SK-N-SH (cell line): ENCODE data around the gene SLC41A3. TPM values are rescaled to one million over a fixed set of nuclear protein-coding genes. Genes with fewer than 3 reads are reported as not detected.

ENCODE experiments used
- CTCF ChIA-PET: fragments of 300-600, 350-600 bp; formaldehyde crosslinking; extraction: SDS; loops from one replicate; lab custom pipeline; 2021; lab: Yijun Ruan, JAX
- POLR2A ChIA-PET: fragments of 350-600 bp; sonication (Branson Sonifier 250); formaldehyde crosslinking; extraction: SDS; loops from one replicate; lab custom pipeline; 2020; ENCODE audit warnings: antibody characterized with exemption, inconsistent platforms; lab: Yijun Ruan, JAX
- DNase-seq: peaks from one replicate; pipeline ENCODE4 v3.0.0; 2012
- H2AFZ ChIP-seq: fragments of 200-600 bp; sonication (generic); 2 replicates; pipeline ENCODE4 v1.8.1; 2016; ENCODE audit warnings: antibody characterized with exemption, mild to moderate bottlenecking, low read depth
- H3F3A ChIP-seq: fragments of 200-600 bp; sonication (generic); replicated peaks from 2 replicates; pipeline ENCODE3; 2016; ENCODE audit warnings: antibody characterized with exemption, mild to moderate bottlenecking; ENCODE audit not compliant: insufficient read depth
- H3K27ac ChIP-seq, 2 experiments: fragments of 200-500 bp in 1 of 2; fragments of 200-600 bp in 1 of 2; sonication (Bioruptor generic) in 1 of 2; sonication (generic), shearing (Covaris generic) in 1 of 2; 2 replicates each; pipeline versions ENCODE4 v1.5.1 to v1.6.1; 2014 to 2016; ENCODE audit warnings: low read depth in 2 of 2, inconsistent platforms in 1 of 2, low read length in 1 of 2, mild to moderate bottlenecking in 1 of 2, mixed read lengths in 1 of 2
- H3K27me3 ChIP-seq: fragments of 200-600 bp; sonication (generic), shearing (Covaris generic); 2 replicates; pipeline ENCODE4 v1.6.1; 2016; ENCODE audit warnings: mixed run types; ENCODE audit not compliant: insufficient read depth
- H3K36me3 ChIP-seq, 2 experiments: fragments of 200-500 bp in 1 of 2; fragments of 200-600 bp in 1 of 2; sonication (Bioruptor generic) in 1 of 2; sonication (generic) in 1 of 2; replicated peaks in 1 of 2; 2 replicates each; pipeline versions ENCODE3 to v1.5.1; 2014 to 2016; ENCODE audit warnings: low read length in 1 of 2, mild to moderate bottlenecking in 1 of 2; ENCODE audit not compliant: insufficient read depth in 2 of 2, control insufficient read depth in 1 of 2
- H3K4me1 ChIP-seq, 2 experiments: fragments of 200-500 bp in 1 of 2; fragments of 200-600 bp in 1 of 2; sonication (Bioruptor generic) in 1 of 2; sonication (generic), shearing (Covaris generic) in 1 of 2; 2 replicates each; pipeline versions ENCODE4 v1.5.1 to v1.6.1; 2014 to 2016; ENCODE audit warnings: low read depth in 1 of 2, low read length in 1 of 2, mixed run types in 1 of 2; ENCODE audit not compliant: insufficient read depth in 2 of 2, control insufficient read depth in 1 of 2
- H3K4me2 ChIP-seq: fragments of 200-600 bp; sonication (generic), shearing (Covaris generic); 2 replicates; pipeline ENCODE4 v1.6.1; 2017; ENCODE audit warnings: mixed run types
- H3K4me3 ChIP-seq, 2 experiments: fragments of 200-500 bp in 1 of 2; fragments of 200-600 bp in 1 of 2; sonication (Bioruptor generic) in 1 of 2; sonication (generic), shearing (Covaris generic) in 1 of 2; 2 replicates each; pipeline versions ENCODE4 v1.5.1 to v1.8.1; 2014 to 2016; ENCODE audit warnings: low read depth in 2 of 2, inconsistent platforms in 1 of 2, low read length in 1 of 2, mild to moderate bottlenecking in 1 of 2, mixed read lengths in 1 of 2, moderate library complexity in 1 of 2
- H3K79me2 ChIP-seq: fragments of 200-600 bp; sonication (generic); 2 replicates; pipeline ENCODE4 v1.8.1; 2017; ENCODE audit warnings: mild to moderate bottlenecking; ENCODE audit not compliant: insufficient read depth
- H3K9ac ChIP-seq: fragments of 200-600 bp; sonication (generic); 2 replicates; pipeline ENCODE4 v1.6.1; 2017; ENCODE audit warnings: mixed run types
- H3K9me2 ChIP-seq: fragments of 200-600 bp; sonication (generic); 2 replicates; pipeline ENCODE4 v1.6.1; 2017; ENCODE audit warnings: mixed run types
- H3K9me3 ChIP-seq: fragments of 200-600 bp; sonication (generic); 2 replicates; pipeline ENCODE4 v1.6.1; 2017; ENCODE audit warnings: mixed run types, mild to moderate bottlenecking, moderate library complexity
- H4K20me1 ChIP-seq: fragments of 200-600 bp; sonication (generic); 2 replicates; pipeline ENCODE4 v1.6.1; 2017; ENCODE audit warnings: mild to moderate bottlenecking, mixed run types; ENCODE audit not compliant: insufficient read depth
- CTCF ChIP-seq: fragments of 200-600 bp; sonication (generic); IDR thresholded peaks from 2 replicates; pipeline ENCODE4 v1.6.1; 2017; ENCODE audit warnings: antibody characterized with exemption, mild to moderate bottlenecking, moderate library complexity
- FOSL2 ChIP-seq: IDR thresholded peaks from 2 replicates; pipeline ENCODE4 v1.4.0; 2012; ENCODE audit warnings: low read depth, mild to moderate bottlenecking, moderate library complexity, borderline replicate concordance
- FOXJ3 ChIP-seq: sonication (generic); formaldehyde crosslinking; IDR thresholded peaks from 2 replicates; pipeline ENCODE4 v1.5.1; 2020; ENCODE audit warnings: mild to moderate bottlenecking, missing genetic modification reagents
- FOXM1 ChIP-seq: IDR thresholded peaks from 2 replicates; pipeline ENCODE4 v1.4.0; 2012; ENCODE audit warnings: low read depth, mild to moderate bottlenecking
- GABPA ChIP-seq: IDR thresholded peaks from 2 replicates; pipeline ENCODE4 v1.4.0; 2012; ENCODE audit warnings: low read depth, mild to moderate bottlenecking
- JUND ChIP-seq: IDR thresholded peaks from 2 replicates; pipeline ENCODE4 v1.4.0; 2012
- MEF2A ChIP-seq: IDR thresholded peaks from 2 replicates; pipeline ENCODE4 v1.4.0; 2012; ENCODE audit warnings: low read depth, borderline replicate concordance
- NRF1 ChIP-seq: IDR thresholded peaks from 2 replicates; pipeline ENCODE4 v1.6.1; 2012; ENCODE audit warnings: low read depth, mild to moderate bottlenecking, low read length
- POLR2AphosphoS5 ChIP-seq: IDR thresholded peaks from 2 replicates; pipeline ENCODE4 v1.6.1; 2012; ENCODE audit warnings: low read depth, low read length
- RCOR1 ChIP-seq: fragments of 150-350 bp; IDR thresholded peaks from 2 replicates; pipeline ENCODE4 v1.6.1; 2017; ENCODE audit warnings: antibody characterized with exemption, low read length
- REST ChIP-seq: IDR thresholded peaks from 2 replicates; pipeline ENCODE4 v1.6.1; 2012; ENCODE audit warnings: mild to moderate bottlenecking, low read depth, low read length, moderate library complexity
- RXRA ChIP-seq: IDR thresholded peaks from 2 replicates; pipeline ENCODE4 v1.4.0; 2012; ENCODE audit warnings: low read depth, mild to moderate bottlenecking, borderline replicate concordance
- SIN3A ChIP-seq: IDR thresholded peaks from 2 replicates; pipeline ENCODE4 v1.6.1; 2012; ENCODE audit warnings: low read depth, mild to moderate bottlenecking, low read length, moderate library complexity, borderline replicate concordance
- TCF12 ChIP-seq: IDR thresholded peaks from 2 replicates; pipeline ENCODE4 v1.4.0; 2012
- WGBS: methylation state at CpG from one replicate; pipeline ENCODE4 v1.1.6; 2017; ENCODE audit warnings: low lambda C conversion rate; 5-methylcytosine and 5-hydroxymethylcytosine counted together
- polyA plus RNA-seq, 3 experiments: library from polyadenylated mRNA; depleted of rRNA; stranded (reverse); fragments of >200 nt; gene quantifications; 2 replicates each; pipeline ENCODE4 v1.2.3, GENCODE V29; 2012
- TF ChIP-seq, protein P1 (sequence below): IDR thresholded peaks from 2 replicates; pipeline ENCODE4; 2012
- TF ChIP-seq, protein P2 (sequence below): fragments of 150-350 bp; IDR thresholded peaks from 2 replicates; pipeline ENCODE4 v1.6.1; 2017; ENCODE audit warnings: antibody characterized with exemption, low read length, low read depth, borderline replicate concordance

Gene SLC41A3
- polyA plus RNA-seq, 1 of the 3 experiments (the other 2 are of a cell fraction), result 53.4 TPM

DNA sequence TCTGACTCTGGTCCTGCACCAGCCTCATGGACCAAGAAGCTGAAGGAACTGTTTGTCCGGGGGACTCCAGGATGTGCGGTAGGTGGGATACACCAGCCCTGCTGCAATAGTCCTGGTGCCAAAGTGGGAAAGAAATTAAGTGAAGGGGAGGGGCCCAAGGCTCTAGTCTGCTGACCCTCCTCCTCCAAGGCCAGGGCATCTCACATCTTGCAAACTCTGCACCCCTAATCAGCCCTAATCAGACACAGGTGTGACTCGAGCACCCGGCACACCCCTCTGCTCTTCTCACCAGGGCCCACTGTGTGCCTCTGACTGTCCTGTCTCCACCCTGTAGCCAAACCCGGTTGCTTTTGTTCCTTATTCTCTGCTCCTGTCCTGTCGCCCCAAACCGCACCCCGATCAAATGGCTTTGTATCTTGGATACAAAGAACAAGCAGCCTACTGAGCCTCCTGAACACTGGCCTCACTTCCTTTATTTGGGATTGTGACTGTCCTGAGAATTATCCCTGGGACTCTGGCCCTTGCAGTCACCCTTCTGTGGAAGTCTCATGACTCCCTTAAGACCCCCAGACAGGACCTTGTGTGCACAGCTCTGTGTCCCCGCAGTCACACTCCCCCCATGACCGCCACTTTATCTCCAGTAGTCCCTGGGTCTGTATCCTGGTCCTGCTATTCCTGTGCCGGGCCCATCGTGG is 26.7 kb upstream of the SLC41A3 start:
- 67% methylated on average over 8 of the region's 12 CpGs for WGBS
- no peak for DNase-seq
- POLR2A ChIA-PET, result no interaction called here
- Histone ChIP-seq H4K20me1 (no peaks in the 10 kb centered on the region), H3K27ac (no peak overlapping the region), H2AFZ (no peak overlapping the region), H3K9me3 (no peaks in the 10 kb centered on the region), H3K4me2 (no peak overlapping the region), H3K9ac (no peak overlapping the region), H3F3A (no peaks in the 10 kb centered on the region)
- no peak for TF ChIP-seq FOSL2
- TF ChIP-seq, protein P1, sequence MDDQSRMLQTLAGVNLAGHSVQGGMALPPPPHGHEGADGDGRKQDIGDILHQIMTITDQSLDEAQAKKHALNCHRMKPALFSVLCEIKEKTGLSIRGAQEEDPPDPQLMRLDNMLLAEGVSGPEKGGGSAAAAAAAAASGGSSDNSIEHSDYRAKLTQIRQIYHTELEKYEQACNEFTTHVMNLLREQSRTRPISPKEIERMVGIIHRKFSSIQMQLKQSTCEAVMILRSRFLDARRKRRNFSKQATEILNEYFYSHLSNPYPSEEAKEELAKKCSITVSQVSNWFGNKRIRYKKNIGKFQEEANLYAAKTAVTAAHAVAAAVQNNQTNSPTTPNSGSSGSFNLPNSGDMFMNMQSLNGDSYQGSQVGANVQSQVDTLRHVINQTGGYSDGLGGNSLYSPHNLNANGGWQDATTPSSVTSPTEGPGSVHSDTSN, result no peak
- TF ChIP-seq JUND, result no peak
- no peak for TF ChIP-seq REST
- no peak for TF ChIP-seq RXRA
- TF ChIP-seq MEF2A, result no peak
- TF ChIP-seq CTCF, result no peak
- TF ChIP-seq, protein P2, sequence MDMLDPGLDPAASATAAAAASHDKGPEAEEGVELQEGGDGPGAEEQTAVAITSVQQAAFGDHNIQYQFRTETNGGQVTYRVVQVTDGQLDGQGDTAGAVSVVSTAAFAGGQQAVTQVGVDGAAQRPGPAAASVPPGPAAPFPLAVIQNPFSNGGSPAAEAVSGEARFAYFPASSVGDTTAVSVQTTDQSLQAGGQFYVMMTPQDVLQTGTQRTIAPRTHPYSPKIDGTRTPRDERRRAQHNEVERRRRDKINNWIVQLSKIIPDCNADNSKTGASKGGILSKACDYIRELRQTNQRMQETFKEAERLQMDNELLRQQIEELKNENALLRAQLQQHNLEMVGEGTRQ, result no peak
- no peak for TF ChIP-seq NRF1
- no peak for TF ChIP-seq RCOR1
- TF ChIP-seq TCF12, result no peak
- no peak for TF ChIP-seq SIN3A
- TF ChIP-seq POLR2AphosphoS5, result no peak
- TF ChIP-seq GABPA, result no peak
- TF ChIP-seq FOXM1, result no peak
- TF ChIP-seq FOXJ3, result no peak
- TF ChIP-seq, all 33 proteins: peak for 0
- Histone ChIP-seq H3K9me2 (no peaks in the 10 kb centered on the region), H3K4me1 (no peaks in the 10 kb centered on the region), H3K4me3 (no peak overlapping the region), H3K27me3 (no peaks in the 10 kb centered on the region), H3K36me3 (no peaks in the 10 kb centered on the region), H3K79me2 (no peaks in the 10 kb centered on the region)
- CTCF ChIA-PET, result no interaction called here
